GM23338 (cell line): Measurements from ENCODE around the gene SFR1. TPM values are rescaled to one million over a fixed set of nuclear protein-coding genes. Genes with fewer than 3 reads are reported as not detected.

ENCODE experiments used
- ATAC-seq: fragments of 200-7000 bp; cut with Tn5 transposase; 3 replicates; pipeline ENCODE4 v1.9.1; 2020
- DNase-seq: peaks from one replicate; pipeline ENCODE4 v3.0.0-alpha.2; 2015; ENCODE audit warnings: low spot score
- H2AFZ ChIP-seq: fragments of 200-600 bp; sonication (generic); 2 replicates; pipeline ENCODE4 v1.8.0; 2016; ENCODE audit warnings: antibody characterized with exemption, mild to moderate bottlenecking, moderate library complexity
- H3F3A ChIP-seq: fragments of 200-600 bp; sonication (generic); replicated peaks from 2 replicates; pipeline ENCODE4 v1.8.0; 2017; ENCODE audit warnings: antibody characterized with exemption, mixed run types, low read depth
- H3K27ac ChIP-seq: fragments of 200-600 bp; sonication (generic); 2 replicates; pipeline ENCODE4 v1.6.1; 2016; ENCODE audit warnings: low read depth
- H3K27me3 ChIP-seq: fragments of 200-600 bp; sonication (generic); 2 replicates; pipeline ENCODE4 v1.8.0; 2016; ENCODE audit warnings: mild to moderate bottlenecking, mixed run types, moderate library complexity; ENCODE audit not compliant: insufficient read depth
- H3K36me3 ChIP-seq: fragments of 200-600 bp; sonication (generic); 2 replicates; pipeline ENCODE4 v1.8.0; 2016; ENCODE audit warnings: mild to moderate bottlenecking; ENCODE audit not compliant: insufficient read depth
- H3K4me1 ChIP-seq: fragments of 200-600 bp; sonication (generic); 2 replicates; pipeline ENCODE4 v1.8.0; 2016; ENCODE audit warnings: mild to moderate bottlenecking, moderate library complexity; ENCODE audit not compliant: insufficient read depth
- H3K4me2 ChIP-seq: fragments of 200-600 bp; sonication (generic); 2 replicates; pipeline ENCODE4 v1.7.1; 2017; ENCODE audit warnings: mixed run types
- H3K4me3 ChIP-seq: fragments of 200-600 bp; sonication (generic); 2 replicates; pipeline ENCODE4 v1.6.1; 2016; ENCODE audit warnings: mixed run types
- H3K79me2 ChIP-seq: fragments of 200-600 bp; sonication (generic); replicated peaks from 2 replicates; pipeline ENCODE4 v1.8.0; 2017; ENCODE audit warnings: mild to moderate bottlenecking; ENCODE audit not compliant: insufficient read depth
- H3K9me2 ChIP-seq: fragments of 200-600 bp; sonication (generic); 2 replicates; pipeline ENCODE4 v1.8.0; 2017; ENCODE audit not compliant: insufficient read depth
- H4K20me1 ChIP-seq: fragments of 200-600 bp; sonication (generic); replicated peaks from 2 replicates; pipeline ENCODE4 v1.8.0; 2017; ENCODE audit warnings: mild to moderate bottlenecking; ENCODE audit not compliant: insufficient read depth
- H3K27ac Mint-ChIP-seq: 2 replicates; pipeline ENCODE4 v1.8.0; 2020; ENCODE audit warnings: inconsistent platforms, mild to moderate bottlenecking, moderate library complexity, mixed read lengths
- H3K27me3 Mint-ChIP-seq: 3 replicates; pipeline ENCODE4 v1.8.0; 2022; ENCODE audit warnings: low read depth, mild to moderate bottlenecking, moderate library complexity, mixed read lengths, inconsistent platforms; ENCODE audit not compliant: insufficient read depth, poor library complexity
- H3K36me3 Mint-ChIP-seq: 3 replicates; pipeline ENCODE4 v1.8.0; 2021; ENCODE audit warnings: low read depth, mild to moderate bottlenecking, inconsistent platforms, moderate library complexity, mixed read lengths
- H3K4me1 Mint-ChIP-seq: 3 replicates; pipeline ENCODE4 v1.8.0; 2020; ENCODE audit warnings: mild to moderate bottlenecking, inconsistent platforms, mixed read lengths
- H3K4me3 Mint-ChIP-seq: 3 replicates; pipeline ENCODE4 v1.8.0; 2021; ENCODE audit warnings: moderate library complexity, mild to moderate bottlenecking, inconsistent platforms, mixed read lengths
- H3K9me3 Mint-ChIP-seq: 3 replicates; pipeline ENCODE4 v1.8.0; 2020; ENCODE audit warnings: moderate library complexity, mild to moderate bottlenecking, inconsistent platforms, mixed read lengths
- CREB1 ChIP-seq: fragments of 250-450 bp; sonication (Bioruptor Pico); IDR thresholded peaks from 2 replicates; pipeline ENCODE4 v1.5.0; 2020; ENCODE audit warnings: low read depth, mild to moderate bottlenecking, moderate library complexity
- CTCF ChIP-seq, 2 experiments: fragments of 200-600 bp in 1 of 2; sonication (generic) in 1 of 2; conservative IDR thresholded peaks; 2 replicates each; pipeline versions ENCODE4 v1.5.1 to v1.6.1; 2016 to 2017; ENCODE audit warnings: antibody characterized with exemption in 2 of 2, low read depth in 2 of 2, mild to moderate bottlenecking in 2 of 2, moderate library complexity in 1 of 2
- EZH2 ChIP-seq: fragments of 200-600 bp; sonication (generic); IDR thresholded peaks from one replicate; pipeline ENCODE4 v1.8.0; 2017; ENCODE audit warnings: antibody characterized with exemption, mild to moderate bottlenecking, low read depth; ENCODE audit not compliant: unreplicated experiment
- STAT1 ChIP-seq: IDR thresholded peaks from one replicate; pipeline ENCODE4 v1.6.1; 2016; ENCODE audit warnings: antibody characterized with exemption; ENCODE audit not compliant: unreplicated experiment
- ZNF114 ChIP-seq: fragments of 250-450 bp; sonication (Bioruptor Pico); IDR thresholded peaks from 2 replicates; pipeline ENCODE4 v1.5.0; 2020; ENCODE audit warnings: mild to moderate bottlenecking, moderate library complexity
- polyA plus RNA-seq: library from polyadenylated mRNA; unstranded; fragments of >200 nt; fragmentation: Nextera tagmentation; extraction: Ambion mirVana; gene quantifications from 2 replicates; pipeline ENCODE4 v1.2.1, GENCODE V29; 2016
- total RNA-seq: library from RNA; depleted of rRNA; stranded (reverse); fragments of >200 nt; shearing (Covaris generic); gene quantifications from 2 replicates; pipeline ENCODE4 v1.2.3, GENCODE V29; 2014
- TF ChIP-seq, protein P1 (sequence below): IDR thresholded peaks from 2 replicates; pipeline ENCODE4 v1.6.1; 2016; ENCODE audit warnings: antibody characterized with exemption

The SFR1 gene
- total and polyA plus RNA-seq, 2 experiments from 2014 or later: 8.3 to 13.0 TPM

DNA sequence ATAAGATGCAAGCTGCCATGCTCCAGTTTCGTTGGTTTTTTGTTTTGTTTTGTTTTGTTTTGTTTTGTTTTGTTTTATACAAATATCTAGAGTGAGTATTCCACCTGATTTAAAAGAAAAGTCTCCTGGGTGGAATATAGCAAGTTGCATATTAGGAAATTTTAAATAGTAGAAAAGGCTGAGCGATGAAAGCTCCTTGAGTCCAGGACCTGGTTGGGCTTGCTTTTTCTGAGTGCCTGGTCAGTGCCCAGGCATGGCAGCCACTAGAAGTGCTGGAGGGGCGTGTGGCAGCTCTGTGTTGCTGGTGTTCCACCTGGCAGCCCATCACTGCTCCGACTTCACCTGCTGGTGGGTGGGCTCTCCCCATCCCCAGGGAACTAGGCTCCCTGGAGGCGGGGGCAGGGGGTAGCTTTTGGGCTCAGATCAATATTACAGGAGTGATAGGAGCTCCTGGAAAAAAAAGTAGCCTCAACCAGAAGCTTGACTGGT, 44.3 kb upstream of the SFR1 start:
- Mint-ChIP-seq H3K4me1 (peaks cover 12% of the 10 kb centered on the region), H3K4me3 (no peak overlapping the region), H3K36me3 (no peaks in the 10 kb centered on the region), H3K9me3 (no peaks in the 10 kb centered on the region), H3K27ac (no peak overlapping the region), H3K27me3 (peaks cover 3% of the 10 kb centered on the region)
- Histone ChIP-seq H4K20me1 (no peaks in the 10 kb centered on the region), H2AFZ (no peak overlapping the region), H3F3A (no peaks in the 10 kb centered on the region), H3K4me1 (peaks cover 16% of the 10 kb centered on the region), H3K4me3 (no peak overlapping the region), H3K27ac (no peak overlapping the region), H3K27me3 (no peaks in the 10 kb centered on the region), H3K79me2 (no peaks in the 10 kb centered on the region), H3K4me2 (peak overlapping the region; percentile 1), H3K9me2 (peaks cover 14% of the 10 kb centered on the region), H3K36me3 (no peaks in the 10 kb centered on the region; the same call in 1 of the 2 replicates)
- ATAC-seq: peak; percentile 17; the same call in 2 of the 3 replicates
- TF ChIP-seq CTCF (conservative IDR thresholded peaks at IDR 0.05; ENCODE audit: low read depth in 2 of 2): no peak
- no peak for TF ChIP-seq STAT1
- DNase-seq: no peak

DNA sequence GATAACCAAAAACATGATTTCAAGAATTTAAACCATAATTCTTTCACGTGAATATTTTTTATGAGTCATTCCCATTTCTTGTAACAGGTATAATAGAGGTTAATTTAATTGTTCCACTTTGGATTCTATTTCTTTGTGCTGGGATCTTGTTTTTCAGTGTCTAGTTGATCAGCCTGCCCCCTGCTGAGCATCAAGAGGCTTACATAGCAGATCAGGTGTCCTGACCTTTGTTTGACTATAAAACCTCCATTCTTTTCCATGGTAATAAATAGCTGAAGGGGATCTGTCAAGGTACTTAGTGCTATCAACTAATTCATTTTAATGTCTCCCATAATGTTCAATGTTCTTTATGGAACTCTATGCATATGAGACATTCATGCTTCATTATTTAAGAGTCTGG, 41.2 kb upstream of the SFR1 start:
- Histone ChIP-seq H3K79me2 (no peaks in the 10 kb centered on the region), H3K9me2 (peaks cover 6% of the 10 kb centered on the region), H4K20me1 (no peaks in the 10 kb centered on the region), H3K27me3 (no peaks in the 10 kb centered on the region), H2AFZ (no peak overlapping the region), H3K4me2 (no peak overlapping the region), H3K36me3 (no peaks in the 10 kb centered on the region), H3K4me1 (peaks cover 16% of the 10 kb centered on the region), H3K4me3 (no peak overlapping the region), H3F3A (no peaks in the 10 kb centered on the region), H3K27ac (no peak overlapping the region)
- no peaks in the 10 kb centered on the region for H3K27me3 Mint-ChIP-seq
- peaks cover 16% of the 10 kb centered on the region for H3K4me1 Mint-ChIP-seq
- H3K36me3 Mint-ChIP-seq: no peaks in the 10 kb centered on the region
- DNase-seq (peak; percentile 67), ATAC-seq (no peak)
- H3K27ac Mint-ChIP-seq: no peak overlapping the region
- TF ChIP-seq EZH2 (no peak), CTCF (conservative IDR thresholded peaks at IDR 0.05; ENCODE audit: low read depth in 2 of 2) (peak; percentile 37 to 46)
- H3K4me3 Mint-ChIP-seq: no peak overlapping the region
- no peaks in the 10 kb centered on the region for H3K9me3 Mint-ChIP-seq

GRCh38 chr10:104081998-104082397, 40.0 kb upstream of the SFR1 start:
- H3K4me2 ChIP-seq: no peak overlapping the region
- H3F3A ChIP-seq: no peaks in the 10 kb centered on the region
- H3K79me2 ChIP-seq: no peaks in the 10 kb centered on the region
- no peaks in the 10 kb centered on the region for H3K9me2 ChIP-seq
- TF ChIP-seq, protein P1, sequence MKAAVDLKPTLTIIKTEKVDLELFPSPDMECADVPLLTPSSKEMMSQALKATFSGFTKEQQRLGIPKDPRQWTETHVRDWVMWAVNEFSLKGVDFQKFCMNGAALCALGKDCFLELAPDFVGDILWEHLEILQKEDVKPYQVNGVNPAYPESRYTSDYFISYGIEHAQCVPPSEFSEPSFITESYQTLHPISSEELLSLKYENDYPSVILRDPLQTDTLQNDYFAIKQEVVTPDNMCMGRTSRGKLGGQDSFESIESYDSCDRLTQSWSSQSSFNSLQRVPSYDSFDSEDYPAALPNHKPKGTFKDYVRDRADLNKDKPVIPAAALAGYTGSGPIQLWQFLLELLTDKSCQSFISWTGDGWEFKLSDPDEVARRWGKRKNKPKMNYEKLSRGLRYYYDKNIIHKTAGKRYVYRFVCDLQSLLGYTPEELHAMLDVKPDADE: no peak
- TF ChIP-seq STAT1: no peak
- no peak for TF ChIP-seq ZNF114 (CRISPR knock-in tag)
- TF ChIP-seq CREB1: no peak
- H3K4me1 ChIP-seq: peaks cover 20% of the 10 kb centered on the region
- no peak overlapping the region for H3K27ac ChIP-seq
- H3K4me1 Mint-ChIP-seq: peaks cover 20% of the 10 kb centered on the region
- H3K27ac Mint-ChIP-seq: no peak overlapping the region
- H3K27me3 Mint-ChIP-seq: no peaks in the 10 kb centered on the region
- no peaks in the 10 kb centered on the region for H3K36me3 ChIP-seq
- H3K36me3 Mint-ChIP-seq: no peaks in the 10 kb centered on the region
- no peaks in the 10 kb centered on the region for H3K27me3 ChIP-seq
- H3K4me3 Mint-ChIP-seq: no peak overlapping the region
- no peaks in the 10 kb centered on the region for H3K9me3 Mint-ChIP-seq
- DNase-seq (no peak), ATAC-seq (no peak)
- H2AFZ ChIP-seq: peak overlapping the region; percentile 78; the same call in 1 of the 2 replicates
- H4K20me1 ChIP-seq: no peaks in the 10 kb centered on the region
- no peak overlapping the region for H3K4me3 ChIP-seq
